A673 (cell line): ENCODE measurements around the gene TTLL11.

Experiments used
- EZH2 ChIP-seq: fragments of 200-600 bp; sonication (generic); IDR thresholded peaks from 2 replicates; pipeline ENCODE4 v1.6.1; 2017; ENCODE audit warnings: borderline replicate concordance, low read depth, mild to moderate bottlenecking, mixed read lengths, antibody characterized with exemption, low read length; ENCODE audit not compliant: poor library complexity, severe bottlenecking
- TF ChIP-seq, protein P1 (sequence below): fragments of 300-800, 200-600 bp; sonication (generic); conservative IDR thresholded peaks from 2 replicates; pipeline ENCODE4 v1.5.1; 2017; ENCODE audit warnings: low read depth, mild to moderate bottlenecking, antibody characterized with exemption, low read length, moderate library complexity, mixed read lengths

DNA sequence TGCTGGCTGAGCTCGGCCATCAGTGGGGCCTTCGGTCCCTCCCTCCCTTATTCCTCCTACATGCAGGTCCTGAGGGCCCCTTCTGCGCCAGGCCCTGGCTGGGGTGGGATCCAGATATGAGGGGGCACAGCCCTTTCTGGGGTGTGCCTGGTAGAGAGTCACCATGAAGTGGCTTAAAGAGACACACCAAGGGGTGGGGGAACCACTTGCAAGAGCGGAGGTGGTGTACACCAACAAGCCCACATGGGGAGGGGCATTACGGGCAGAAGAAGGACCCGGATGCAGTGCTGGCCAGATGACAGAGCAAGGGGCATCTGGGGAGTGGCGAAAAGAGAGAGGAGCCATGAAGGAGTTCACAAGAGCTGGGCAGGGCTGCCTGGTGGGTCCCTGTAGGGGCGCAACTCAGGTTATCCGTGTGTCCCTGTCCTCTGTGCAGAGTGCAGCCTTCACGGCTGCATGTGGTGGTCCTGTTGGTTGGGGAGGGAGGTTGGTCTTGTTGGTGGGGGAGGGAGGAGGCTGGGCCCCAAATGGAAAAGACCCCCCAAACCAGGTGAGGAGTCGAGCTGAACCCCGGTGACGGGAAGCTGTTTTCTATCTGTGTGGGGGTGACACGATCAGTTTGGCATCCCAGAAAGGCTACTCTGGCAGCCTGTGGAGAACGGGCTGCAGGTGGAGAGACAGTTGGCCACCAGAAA lies 283.6 kb downstream of the TTLL11 start:
- TF ChIP-seq, protein P1, sequence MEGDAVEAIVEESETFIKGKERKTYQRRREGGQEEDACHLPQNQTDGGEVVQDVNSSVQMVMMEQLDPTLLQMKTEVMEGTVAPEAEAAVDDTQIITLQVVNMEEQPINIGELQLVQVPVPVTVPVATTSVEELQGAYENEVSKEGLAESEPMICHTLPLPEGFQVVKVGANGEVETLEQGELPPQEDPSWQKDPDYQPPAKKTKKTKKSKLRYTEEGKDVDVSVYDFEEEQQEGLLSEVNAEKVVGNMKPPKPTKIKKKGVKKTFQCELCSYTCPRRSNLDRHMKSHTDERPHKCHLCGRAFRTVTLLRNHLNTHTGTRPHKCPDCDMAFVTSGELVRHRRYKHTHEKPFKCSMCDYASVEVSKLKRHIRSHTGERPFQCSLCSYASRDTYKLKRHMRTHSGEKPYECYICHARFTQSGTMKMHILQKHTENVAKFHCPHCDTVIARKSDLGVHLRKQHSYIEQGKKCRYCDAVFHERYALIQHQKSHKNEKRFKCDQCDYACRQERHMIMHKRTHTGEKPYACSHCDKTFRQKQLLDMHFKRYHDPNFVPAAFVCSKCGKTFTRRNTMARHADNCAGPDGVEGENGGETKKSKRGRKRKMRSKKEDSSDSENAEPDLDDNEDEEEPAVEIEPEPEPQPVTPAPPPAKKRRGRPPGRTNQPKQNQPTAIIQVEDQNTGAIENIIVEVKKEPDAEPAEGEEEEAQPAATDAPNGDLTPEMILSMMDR, result no peak
- TF ChIP-seq EZH2, result no peak
